HG02938 (cell line): Measurements from ENCODE around the gene PTPRCAP.

Experiments used
- ATAC-seq: cut with Tn5 transposase; IDR thresholded peaks from one replicate; pipeline ENCODE4 v1.9.1; 2021; ENCODE audit warnings: mild to moderate bottlenecking, moderate library complexity; ENCODE audit not compliant: unreplicated experiment

PTPRCAP gene

GRCh38 chr11:67441731-67442351 lies 4.4 kb upstream of the PTPRCAP start:
- ATAC-seq = no peak

- ATAC-seq = no peak
Observed at GRCh38 chr11:67441098-67441563, 3.6 kb upstream of the PTPRCAP start.

GRCh38 chr11:67440229-67441097 lies 3.0 kb upstream of the PTPRCAP start:
- no peak for ATAC-seq

- ATAC-seq = no peak
Observed at GRCh38 chr11:67439321-67440228, 2.1 kb upstream of the PTPRCAP start.

GRCh38 chr11:67438158-67438902 lies 848 bp upstream of the PTPRCAP start:
- no peak for ATAC-seq

- no peak for ATAC-seq
Observed at GRCh38 chr11:67437809-67438157, 301 bp upstream of the PTPRCAP start.

- ATAC-seq = no peak
Observed at GRCh38 chr11:67436459-67437081, 912 bp downstream of the PTPRCAP start.

GRCh38 chr11:67435727-67436458 lies 1.6 kb downstream of the PTPRCAP start:
- ATAC-seq = no peak

- no peak for ATAC-seq
Observed at GRCh38 chr11:67435031-67435726, 2.3 kb downstream of the PTPRCAP start.

GRCh38 chr11:67434395-67434881 lies 3.0 kb downstream of the PTPRCAP start:
- ATAC-seq = no peak

- ATAC-seq = no peak
Observed at GRCh38 chr11:67433536-67434394, 3.7 kb downstream of the PTPRCAP start.

GRCh38 chr11:67432655-67433349 lies 4.7 kb downstream of the PTPRCAP start:
- ATAC-seq = no peak

GRCh38 chr11:67431346-67432249 lies 5.9 kb downstream of the PTPRCAP start:
- no peak for ATAC-seq

- ATAC-seq = no peak
Observed at GRCh38 chr11:67429722-67430121, 7.8 kb downstream of the PTPRCAP start.

- ATAC-seq = no peak
Observed at GRCh38 chr11:67429038-67429668, 8.3 kb downstream of the PTPRCAP start.
